ENCODE results near the gene DKKL1.

The DKKL1 gene

DNA sequence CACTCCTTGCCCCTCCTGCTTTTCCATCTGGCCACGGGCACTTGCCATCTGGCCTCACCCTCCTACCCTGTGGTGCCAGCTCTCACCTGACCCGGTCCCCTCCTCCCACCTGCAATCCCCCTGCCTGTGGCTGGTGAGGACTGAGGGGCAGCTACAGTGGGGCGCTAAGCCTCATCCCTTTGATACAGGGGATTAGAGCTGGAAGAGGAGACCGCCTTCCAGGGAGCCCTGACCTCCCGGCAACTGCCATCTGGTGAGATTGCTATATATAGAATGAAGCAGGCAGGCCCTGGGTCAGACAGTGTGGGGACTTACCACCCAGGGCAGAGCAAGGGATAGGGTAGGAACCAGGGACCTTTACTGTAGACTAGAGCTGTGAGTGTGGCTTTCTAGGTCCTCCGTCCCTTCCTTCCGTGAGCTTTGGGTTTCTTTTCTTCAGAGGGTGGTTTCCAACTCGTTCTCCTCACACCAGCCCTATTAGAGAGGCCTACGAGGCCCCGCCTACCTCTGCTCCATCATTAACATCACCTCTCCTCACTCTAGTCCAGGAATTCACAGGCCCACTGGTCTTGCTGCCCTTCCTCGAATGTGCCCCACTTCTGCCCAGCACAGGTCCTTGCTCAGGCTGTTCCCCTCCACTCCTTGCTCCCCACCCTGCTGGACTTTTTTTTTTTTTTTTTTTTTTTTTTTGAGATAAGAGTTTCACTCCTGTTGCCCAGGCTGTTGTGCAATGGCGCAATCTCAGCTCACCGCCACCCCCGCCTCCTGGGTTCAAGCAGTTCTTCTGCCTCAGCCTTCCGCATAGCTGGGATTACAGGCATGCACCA, 32.1 kb downstream of the DKKL1 start:
- no peak for FAIRE-seq
- no peak for DNase-seq (ENCODE audit: low spot score)

DNA sequence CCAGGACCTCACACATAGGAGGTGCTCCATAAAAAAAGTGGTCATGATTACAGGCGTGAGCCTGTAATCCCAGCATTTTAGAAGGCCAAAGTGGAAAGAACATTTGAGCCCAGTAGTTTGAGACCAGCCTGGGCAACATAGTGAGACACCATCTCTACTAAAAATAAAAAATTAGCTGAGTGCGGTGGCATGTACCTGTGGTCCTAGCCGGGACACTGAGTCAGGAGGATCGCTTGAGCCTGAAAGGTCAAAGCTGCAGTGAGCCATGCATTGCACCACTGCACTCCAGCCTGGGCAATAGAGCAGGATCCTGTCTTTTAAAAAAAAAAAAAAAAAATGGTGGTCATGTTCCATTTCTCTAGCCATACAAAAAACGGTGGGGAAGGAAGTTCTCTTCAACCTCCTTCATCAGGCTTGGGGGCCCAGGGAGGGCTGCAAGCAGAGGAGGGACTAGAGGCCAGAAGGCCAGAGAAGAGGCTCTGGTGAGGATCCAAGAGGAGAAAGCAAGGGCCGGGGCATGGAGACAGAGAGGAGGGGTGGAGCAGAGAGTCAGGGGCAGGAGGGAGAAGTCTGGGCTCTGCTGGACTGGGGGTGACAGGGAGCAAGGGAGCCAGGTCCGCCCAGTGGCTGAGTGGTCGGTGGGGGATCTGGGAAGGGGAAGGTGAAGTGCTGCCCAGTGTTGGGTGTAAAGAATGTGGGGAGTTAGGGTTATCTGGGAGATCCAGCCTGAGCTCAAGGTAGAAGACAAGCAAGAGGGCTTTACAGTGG, 33.2 kb downstream of the DKKL1 start:
- FAIRE-seq = no peak
- DNase-seq (ENCODE audit: low spot score) = no peak

DNA sequence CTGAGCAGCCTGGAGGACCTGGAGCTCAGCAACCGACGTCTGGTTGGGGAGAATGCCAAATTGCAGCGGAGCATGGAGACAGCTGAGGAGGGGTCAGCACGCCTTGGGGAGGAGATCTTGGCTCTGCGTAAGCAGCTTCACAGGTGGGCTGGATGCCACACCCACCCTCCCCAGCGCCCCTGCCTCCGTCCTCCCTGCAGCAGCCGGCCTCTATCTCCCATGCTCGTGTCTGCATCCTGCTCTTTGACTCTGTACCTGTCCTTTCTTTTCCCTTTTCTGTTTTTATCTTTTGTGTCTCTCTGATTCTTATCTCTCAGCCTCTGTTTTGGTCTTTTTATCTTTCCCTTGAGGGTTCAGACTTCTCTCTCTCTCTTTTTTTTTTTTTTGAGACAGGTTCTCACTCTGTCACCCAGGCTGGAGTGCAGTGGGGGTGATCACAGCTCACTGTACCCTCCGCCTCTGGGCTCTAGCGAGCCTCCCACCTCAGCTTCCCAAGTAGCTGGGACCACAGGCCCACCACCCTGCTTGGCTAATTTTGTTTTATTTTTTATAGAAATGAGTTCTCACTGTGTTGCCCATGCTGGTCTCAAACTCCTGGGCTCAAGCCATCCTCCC, 34.4 kb downstream of the DKKL1 start:
- FAIRE-seq (no peak), DNase-seq (ENCODE audit: low spot score) (no peak)

DNA sequence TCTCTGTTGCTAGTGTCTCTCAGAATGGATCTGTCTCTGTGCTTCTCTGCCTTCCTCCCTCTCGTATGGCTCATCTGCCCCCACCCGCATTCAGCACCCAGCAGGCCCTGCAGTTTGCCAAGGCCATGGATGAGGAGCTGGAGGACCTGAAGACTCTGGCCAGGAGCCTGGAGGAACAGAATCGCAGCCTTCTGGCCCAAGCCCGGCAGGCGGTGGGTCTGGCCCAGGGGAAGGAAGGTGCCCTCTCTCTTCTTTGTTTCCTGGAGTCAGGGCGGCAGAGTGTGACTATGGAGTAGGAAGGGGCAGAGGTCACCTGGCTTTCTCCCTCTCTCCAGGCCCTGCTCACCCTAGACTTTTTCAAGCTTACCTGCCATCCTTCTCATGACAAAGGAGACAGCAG, 35.3 kb downstream of the DKKL1 start:
- no peak for DNase-seq (ENCODE audit: low spot score)
- FAIRE-seq = no peak

DNA sequence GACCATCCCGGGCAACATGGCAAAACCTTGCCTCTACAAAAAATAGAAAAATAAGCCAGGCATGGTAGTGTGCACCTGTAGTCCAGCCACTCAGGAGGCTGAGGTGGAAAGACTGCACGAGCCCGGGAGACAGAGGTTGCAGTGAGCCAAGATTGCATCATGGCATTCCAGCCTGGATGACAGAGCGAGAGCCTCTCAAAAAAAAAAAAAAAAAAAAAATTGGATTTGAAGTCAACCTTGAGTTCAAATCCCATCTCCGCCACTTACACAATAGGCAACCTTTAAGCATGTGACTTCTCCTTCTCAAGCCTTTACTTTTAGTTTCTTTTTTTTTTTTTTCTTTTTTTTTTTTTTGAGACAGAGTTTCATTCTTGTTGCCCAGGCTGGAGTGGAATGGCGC, 36.4 kb downstream of the DKKL1 start:
- FAIRE-seq (no peak), DNase-seq (ENCODE audit: low spot score) (no peak)

DNA sequence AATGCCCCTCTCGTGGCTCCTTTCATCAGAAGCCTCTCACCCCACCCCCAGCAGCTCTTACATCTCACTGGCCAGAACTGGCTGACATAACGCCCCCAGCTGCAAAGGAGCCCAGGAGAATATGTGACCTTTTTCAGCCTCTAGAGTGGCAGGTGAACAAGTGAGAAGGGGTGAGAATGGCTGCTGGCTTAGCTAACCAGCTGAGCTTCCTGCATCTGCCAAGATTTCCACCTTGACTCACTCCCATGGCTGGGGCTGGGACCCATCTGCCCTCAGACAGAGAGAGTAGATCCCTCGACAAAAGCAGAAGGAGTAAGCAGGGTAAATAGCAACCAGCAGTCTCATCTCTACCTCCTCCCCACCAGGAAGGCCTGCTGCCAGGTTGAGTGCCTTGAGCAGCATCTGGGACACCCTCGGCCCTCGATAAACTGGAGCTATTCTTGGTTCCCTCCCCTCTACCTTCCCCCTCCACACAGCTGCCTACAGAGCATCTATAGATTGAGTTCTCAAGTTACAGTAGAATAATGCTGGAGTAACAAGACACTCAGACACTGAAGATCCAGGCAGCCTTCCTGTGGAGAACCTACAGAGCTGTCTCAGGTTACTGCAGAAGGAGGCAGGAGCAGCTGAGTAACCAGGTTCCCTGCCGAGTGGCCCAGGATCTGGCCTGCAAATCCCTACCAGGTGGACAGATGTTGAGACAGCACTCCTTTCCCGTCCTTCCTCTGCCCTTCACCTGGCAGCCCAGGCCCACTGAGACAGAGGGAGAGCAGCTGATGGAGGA, 39.9 kb downstream of the DKKL1 start:
- DNase-seq (ENCODE audit: low spot score) = no peak
- no peak for FAIRE-seq

DNA sequence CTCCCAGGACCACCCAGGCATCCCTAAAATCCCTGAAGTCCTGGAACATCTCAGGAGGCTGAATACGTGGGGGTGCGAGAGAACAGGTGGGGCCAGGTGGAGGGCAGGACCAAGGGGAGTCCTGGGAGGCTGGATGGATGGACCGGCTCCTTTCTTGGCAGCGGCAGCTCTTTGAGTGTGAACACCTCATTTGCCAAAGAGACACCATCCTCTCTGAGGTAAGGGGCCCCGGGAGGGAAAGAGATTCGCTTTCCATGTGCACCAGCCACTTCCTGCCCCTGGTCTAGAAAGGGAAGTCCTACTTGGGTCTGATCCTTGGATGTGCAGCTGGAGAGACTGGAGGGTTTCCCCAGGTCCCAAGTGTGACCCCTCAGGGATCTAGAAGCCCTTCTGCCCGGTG, 43.4 kb downstream of the DKKL1 start:
- FAIRE-seq (no peak), DNase-seq (ENCODE audit: low spot score) (no peak)

DNA sequence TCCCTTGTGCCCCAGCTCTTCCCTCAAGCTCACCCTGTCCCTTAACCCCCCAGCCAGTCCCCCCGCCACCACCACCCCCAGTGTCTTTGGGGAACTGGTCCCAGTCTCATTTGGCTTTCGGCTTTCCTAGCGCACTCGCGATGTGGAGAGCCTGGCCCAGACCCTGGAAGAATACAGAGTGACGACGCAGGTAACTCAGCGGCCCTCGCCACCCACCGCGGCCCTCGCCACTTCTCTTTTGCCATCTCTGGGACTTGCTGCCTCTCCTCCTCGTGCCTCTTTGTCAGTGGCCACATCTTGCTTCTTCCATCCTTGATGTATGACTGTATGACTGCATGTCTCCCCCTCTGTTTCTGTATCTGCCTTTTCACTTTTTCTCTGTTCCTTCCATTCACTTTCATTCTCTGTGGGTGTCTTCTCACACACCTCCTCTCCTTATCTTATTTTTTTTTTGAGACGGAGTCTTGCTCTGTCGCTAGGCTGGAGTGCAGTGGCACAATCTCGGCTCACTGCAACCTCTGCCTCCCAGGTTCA, 43.9 kb downstream of the DKKL1 start:
- DNase-seq (ENCODE audit: low spot score) = no peak
- FAIRE-seq = no peak

DNA sequence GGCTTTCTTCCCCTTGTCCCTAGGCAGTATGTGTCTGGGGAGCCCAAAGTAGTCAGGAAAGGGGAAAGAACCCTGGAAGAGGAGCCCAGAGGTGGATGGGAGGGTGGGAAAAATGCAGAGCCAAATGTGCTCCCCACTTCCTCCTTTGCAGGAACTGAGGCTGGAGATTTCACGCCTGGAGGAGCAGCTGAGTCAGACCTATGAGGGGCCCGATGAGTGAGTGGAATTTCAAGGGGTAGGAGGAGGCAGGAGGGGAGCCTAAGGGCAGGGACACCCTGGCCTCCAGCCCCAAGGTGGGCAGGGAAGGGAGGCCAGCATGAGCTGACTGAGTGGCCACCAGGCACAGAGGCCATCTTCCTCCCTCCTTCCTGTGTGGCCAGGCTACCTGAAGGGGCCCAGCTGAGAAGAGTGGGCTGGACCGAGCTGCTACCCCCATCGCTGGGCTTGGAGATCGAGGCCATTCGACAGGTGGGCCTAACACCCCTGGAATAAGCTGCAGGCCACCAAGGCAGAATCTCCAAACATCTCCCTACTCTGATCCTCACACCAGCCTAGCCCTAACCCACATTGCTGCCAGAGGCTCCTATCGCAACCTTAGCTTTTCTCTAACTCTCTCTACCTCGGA, 45.3 kb downstream of the DKKL1 start:
- DNase-seq (ENCODE audit: low spot score) = peak; percentile 57
- peak; percentile 60 for FAIRE-seq

DNA sequence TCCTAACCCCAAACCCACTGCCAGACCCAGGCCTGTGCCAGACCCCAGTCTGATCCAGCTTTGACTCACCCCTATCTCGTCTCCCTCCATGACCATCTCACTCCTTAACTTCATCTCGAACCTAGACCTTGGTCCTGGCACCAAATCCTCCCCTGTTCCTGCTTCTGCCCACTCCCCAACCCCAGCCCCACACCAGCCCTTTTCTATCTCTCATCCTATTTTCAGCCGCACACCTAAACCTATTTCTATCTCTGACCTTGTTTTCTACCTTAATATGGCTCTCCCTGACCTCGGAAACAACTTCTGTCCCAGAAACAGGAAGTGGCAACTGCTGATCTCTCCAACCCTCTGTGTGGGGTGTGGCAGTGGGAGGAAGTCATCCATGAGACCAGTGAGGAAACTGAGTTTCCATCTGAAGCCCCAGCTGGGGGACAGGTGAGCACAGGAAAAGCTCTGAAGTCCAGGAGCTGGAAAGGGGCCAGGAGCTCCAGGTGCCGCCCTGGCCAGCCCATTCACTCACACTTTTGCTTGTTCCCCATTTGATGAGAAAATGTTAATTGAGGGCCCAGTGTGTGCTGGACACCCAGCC, 45.9 kb downstream of the DKKL1 start:
- DNase-seq (ENCODE audit: low spot score) (no peak), FAIRE-seq (no peak)

DNA sequence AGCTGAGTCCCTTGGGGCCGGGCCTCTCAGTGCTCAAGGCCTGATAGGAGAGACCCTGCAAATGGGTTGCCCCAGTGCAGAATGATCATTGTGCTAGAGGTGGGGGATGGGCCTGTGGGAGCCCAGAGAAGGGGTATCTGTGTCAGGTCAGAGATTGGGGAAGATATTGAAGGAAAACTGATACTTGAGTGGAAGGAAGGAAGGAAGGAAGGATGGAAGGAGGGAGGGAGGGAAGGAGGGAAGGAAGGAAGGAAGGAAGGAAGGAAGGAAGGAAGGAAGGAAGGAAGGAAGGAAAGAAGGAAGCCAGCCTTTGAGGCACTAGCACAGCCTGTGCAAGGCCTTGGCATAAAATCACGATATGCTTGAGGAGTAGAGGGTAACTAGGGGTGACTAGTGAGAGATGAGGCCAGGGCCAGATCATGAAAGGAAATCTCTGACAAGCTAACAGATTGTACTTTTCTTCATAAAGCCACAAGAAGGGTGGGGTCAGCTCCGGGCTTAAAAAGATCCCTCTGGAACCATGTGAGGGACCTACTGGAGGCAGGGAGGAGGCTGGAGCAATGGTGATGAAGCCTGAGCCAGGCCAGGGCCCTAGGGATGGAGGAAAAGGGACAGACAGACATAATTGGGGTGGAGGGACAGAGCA, 48.1 kb downstream of the DKKL1 start:
- DNase-seq (ENCODE audit: low spot score) (no peak), FAIRE-seq (no peak)

DNA sequence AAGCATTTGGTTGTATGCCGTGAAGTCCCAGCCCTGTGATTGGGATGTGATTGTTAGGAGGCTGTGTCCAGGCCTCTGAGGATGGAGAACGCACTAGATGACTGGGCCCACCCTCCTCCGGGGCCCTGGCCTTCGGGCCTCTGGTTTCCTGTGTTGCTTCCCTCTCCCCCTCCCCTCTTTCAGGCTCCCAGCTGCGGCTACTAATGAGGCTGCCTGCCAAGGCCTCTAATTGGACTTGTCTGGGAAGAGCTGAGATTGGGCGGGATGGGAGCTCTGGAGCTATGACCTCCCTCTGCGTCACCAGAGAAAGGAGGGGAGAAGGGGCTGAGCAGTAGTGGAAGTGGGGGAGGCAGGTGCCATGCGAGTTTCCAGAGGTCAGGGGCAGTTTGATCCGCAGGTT, 49.7 kb downstream of the DKKL1 start:
- FAIRE-seq (no peak), DNase-seq (ENCODE audit: low spot score) (no peak)

DNA sequence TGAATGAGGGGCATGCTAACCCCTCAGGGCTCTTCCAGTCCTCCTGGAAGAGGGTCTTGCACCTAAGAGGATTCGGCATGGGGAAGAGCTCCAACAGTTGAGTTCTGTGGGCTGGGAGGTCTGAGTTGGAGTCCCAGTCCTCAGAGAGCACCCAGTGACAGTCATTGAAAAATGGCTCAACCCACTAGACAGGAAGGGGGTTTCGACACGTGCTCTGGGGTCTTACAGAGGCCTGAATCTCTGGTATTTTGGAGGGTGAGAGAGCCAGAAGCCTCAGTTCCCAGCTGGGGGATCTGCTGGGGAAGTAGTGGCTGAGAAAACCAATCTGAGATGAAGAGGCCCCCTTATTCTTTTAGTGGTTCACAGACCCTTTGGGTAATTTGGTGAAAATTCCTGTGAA, 50.6 kb downstream of the DKKL1 start:
- FAIRE-seq (no peak), DNase-seq (ENCODE audit: low spot score) (no peak)

DNA sequence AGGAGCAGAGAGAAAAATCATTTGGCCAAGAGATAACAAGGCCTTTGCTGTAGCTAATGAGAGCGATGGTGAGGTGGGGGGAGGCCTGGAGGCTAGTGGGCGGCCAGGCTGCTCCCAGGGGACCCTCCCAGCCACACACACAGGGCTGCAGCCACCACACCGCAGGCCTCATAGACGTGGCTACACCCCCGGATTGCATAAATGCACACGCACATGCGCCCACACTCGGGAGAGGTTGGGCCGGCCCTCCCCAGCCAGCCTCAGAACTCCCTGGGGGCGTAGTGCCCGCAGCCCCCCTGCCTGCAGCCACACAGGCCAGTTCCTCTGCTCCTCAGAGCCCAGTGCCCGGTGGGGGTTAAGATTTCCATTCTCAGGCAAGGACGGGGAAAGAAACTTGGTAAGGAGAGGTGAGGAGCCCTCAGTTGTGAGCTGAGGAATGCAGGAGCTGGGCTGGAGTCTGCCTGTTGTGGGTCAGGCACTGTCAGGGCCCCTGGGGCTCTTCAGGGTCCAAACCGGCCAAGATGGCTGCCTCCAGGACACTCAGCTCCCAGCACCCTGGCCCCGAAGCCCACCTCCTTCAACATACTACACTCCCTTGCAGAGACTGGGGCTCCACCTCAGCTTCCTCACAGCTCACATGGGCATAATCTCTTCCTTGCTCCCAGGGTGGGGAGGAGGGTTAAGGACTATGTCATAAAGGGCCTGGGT, 51.6 kb downstream of the DKKL1 start:
- FAIRE-seq (no peak), DNase-seq (ENCODE audit: low spot score) (no peak)

DNA sequence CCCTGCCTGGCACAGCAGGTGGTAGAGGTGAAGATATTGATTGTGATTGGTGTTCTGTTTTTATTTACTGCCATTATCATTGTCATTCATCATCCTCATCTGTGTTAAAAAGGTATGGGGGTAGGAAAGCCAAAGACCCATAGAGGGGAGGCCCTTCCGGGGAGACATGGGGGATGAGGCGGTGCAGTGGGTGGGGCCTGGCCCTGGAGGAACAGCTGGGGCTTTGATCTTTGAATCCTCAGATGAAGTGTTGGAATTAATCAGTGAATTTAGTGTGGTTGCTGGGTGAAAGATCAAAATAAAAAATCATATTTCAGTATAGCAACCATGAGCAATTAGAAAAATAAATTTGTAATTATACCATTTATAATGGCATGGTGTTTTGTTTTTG, 52.1 kb downstream of the DKKL1 start:
- DNase-seq (ENCODE audit: low spot score) (no peak), FAIRE-seq (no peak)

DNA sequence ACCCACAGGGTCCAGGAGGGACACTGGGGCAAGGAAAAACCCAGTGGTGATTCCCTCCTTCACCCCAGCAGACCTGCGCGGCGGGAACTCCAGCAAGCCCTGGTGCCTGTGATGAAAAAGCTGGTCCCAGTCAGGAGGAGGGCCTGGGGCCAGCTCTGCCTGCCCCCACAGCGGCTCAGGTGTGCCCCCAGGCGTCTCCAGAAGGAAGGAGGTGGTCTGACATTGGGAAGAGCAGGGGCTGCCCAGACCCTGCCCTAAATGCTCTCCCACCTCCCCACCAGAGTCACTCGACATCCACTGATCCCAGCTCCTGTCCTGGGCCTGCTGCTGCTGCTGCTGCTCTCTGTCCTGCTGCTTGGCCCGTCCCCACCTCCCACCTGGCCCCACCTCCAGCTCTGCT, 53.4 kb downstream of the DKKL1 start:
- DNase-seq (ENCODE audit: low spot score) (no peak), FAIRE-seq (no peak)

DNA sequence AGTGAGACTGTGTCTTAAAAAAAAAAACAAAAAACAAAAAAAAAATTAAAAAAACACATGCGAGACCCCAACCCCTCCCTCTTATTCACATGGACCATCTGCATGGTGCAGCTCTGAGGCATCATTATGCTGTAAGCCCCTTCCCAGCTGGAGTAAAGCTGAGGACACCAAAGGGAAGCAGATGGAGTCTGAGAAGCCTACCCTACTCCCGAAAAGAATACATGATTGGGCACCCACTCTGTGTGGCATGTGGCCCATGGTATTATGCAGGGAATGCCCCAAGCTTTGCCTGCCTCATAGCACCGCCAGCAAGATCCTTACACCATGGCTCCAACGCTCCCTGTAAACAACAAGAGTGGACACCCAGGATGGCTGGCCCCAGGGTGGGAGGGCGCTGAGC, 54.8 kb downstream of the DKKL1 start:
- FAIRE-seq = no peak

DNA sequence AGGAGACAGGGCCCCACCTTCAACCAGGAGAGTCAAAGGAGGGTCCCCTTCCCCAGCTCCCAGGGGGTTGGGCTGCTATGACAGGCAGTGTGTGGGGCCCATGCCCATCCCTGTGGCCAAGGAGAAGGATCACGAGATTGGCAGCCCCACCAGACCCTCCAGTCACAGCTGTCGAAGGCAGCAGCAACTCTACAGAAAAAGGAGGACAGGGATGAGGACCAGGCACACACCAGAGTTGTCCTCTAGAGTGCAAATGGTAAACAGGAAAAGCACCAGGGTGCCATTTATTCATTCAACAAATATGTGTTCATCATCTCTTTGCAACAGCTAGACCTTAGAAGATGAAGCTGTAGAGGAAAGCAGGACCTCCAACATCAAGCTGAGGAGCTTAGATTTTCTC, 55.5 kb downstream of the DKKL1 start:
- DNase-seq (ENCODE audit: low spot score) = no peak
- no peak for FAIRE-seq

More for the DNA sequence above, 54.8 kb downstream of the DKKL1 start:
- no peak for DNase-seq (ENCODE audit: low spot score)

DNA sequence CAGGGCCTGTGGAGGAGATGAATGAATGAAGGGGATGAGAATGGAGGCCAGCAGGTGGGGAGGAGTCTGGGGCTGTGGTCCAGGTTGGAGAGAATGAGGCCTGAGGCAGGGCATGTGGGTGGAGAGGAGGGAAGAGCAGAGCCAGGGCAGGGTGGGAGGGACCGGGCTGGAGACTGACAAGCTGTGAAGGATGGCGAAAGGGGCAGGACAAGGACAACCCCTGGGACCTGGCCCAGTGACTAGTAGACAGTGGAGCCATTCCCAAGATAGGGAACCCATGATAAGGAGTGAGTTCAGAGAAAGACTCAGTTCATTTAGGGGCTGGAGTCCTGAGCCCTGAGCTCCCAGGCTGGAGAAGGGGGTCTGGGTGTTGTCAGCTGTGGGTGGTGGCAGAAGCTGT, 56.5 kb downstream of the DKKL1 start:
- no peak for FAIRE-seq

More for the DNA sequence above, 56.5 kb downstream of the DKKL1 start:
- DNase-seq (ENCODE audit: low spot score) = no peak

Measured in RCC 7860 (cell line).